Left lung (tissue), 10 donors: ENCODE measurements around the gene OGFOD1. TPM values are rescaled to one million over a fixed set of nuclear protein-coding genes. Genes with fewer than 3 reads are reported as not detected.
"Not testable (repeated sequence)": the region's sequence is repeated elsewhere in the genome, so short reads cannot be mapped to it uniquely, and the experiment has no call there.

Source experiments
- ATAC-seq: fragments of 200-7000 bp; cut with Tn5 transposase; one replicate; pipeline ENCODE4 v1.9.1; 2020; ENCODE audit warnings: moderate library complexity
- DNase-seq, 4 donors: peaks; one replicate each; pipeline ENCODE4 v3.0.0-alpha.2; 2013 to 2020
- H3K27ac ChIP-seq, 2 donors: fragments of 200-600 bp; sonication (generic) in 1 of 2; one replicate each; pipeline versions ENCODE4 v1.5.0 to v1.8.0; 2020 to 2021
- H3K27me3 ChIP-seq, 2 donors: fragments of 200-600 bp; sonication (generic) in 1 of 2; one replicate each; pipeline versions ENCODE4 v1.5.0 to v1.8.0; 2020 to 2021
- H3K36me3 ChIP-seq, 2 donors: fragments of 200-600 bp; sonication (generic) in 1 of 2; one replicate each; pipeline versions ENCODE4 v1.5.0 to v1.8.0; 2020 to 2021
- H3K4me1 ChIP-seq, 2 donors: fragments of 200-600 bp; one replicate each; pipeline ENCODE4 v1.8.0; 2021
- H3K4me3 ChIP-seq, 2 donors: fragments of 200-600 bp; sonication (generic) in 1 of 2; one replicate each; pipeline versions ENCODE4 v1.5.0 to v1.8.0; 2020 to 2021; ENCODE audit warnings: mild to moderate bottlenecking in 1 of 2
- H3K9me3 ChIP-seq, 2 donors: fragments of 200-600 bp; sonication (generic) in 1 of 2; one replicate each; pipeline versions ENCODE4 v1.5.0 to v1.8.0; 2020 to 2021
- CTCF ChIP-seq, 2 donors: fragments of 200-600 bp; sonication (generic) in 1 of 2; IDR thresholded peaks; one replicate each; pipeline versions ENCODE4 v1.5.0 to v1.8.0; 2021; ENCODE audit warnings: antibody characterized with exemption in 2 of 2
- intact Hi-C, 2 donors: fragments of 100-400 bp; cut with DNase I; formaldehyde crosslinking; loops; one replicate each; pipeline versions ENCODE4 v1.11.2 to v1.14.2; 2022
- polyA plus RNA-seq, 6 donors: library from polyadenylated mRNA; unstranded; fragments of 120-200 nt; gene quantifications; one replicate each; pipeline ENCODE4 v1.2.1, GENCODE V29; 2013; ENCODE audit not compliant: insufficient read length in 6 of 6
- total RNA-seq, 2 donors: library from RNA; stranded (reverse); fragmentation: NEBNext Ultra II Directional; extraction: Animal tissue kit (Norgen Biotek cat#: 25700); gene quantifications; one replicate each; pipeline ENCODE4 v1.2.1, GENCODE V29; 2021
- donor health status: DM: no; HTN: yes; CAD: no.
- donor health status: DM: no; HTN: no; CAD: no.

The OGFOD1 gene
- total and polyA plus RNA-seq, 8 donors, result 31.1 to 42.2 (median 35.1) TPM

- no peak overlapping the region for H3K4me3 ChIP-seq
- intact Hi-C loops, result no loop called here
- H3K27ac ChIP-seq, result no peak overlapping the region
- H3K27me3 ChIP-seq, result no peaks in the 10 kb centered on the region
- peaks cover 0 to 44% of the 10 kb centered on the region in 2 donors for H3K36me3 ChIP-seq
- ATAC-seq (no peak), DNase-seq (no peak)
- H3K4me1 ChIP-seq, result no peaks in the 10 kb centered on the region
- no peak for TF ChIP-seq CTCF (IDR thresholded peaks at IDR 0.05)
- no peaks in the 10 kb centered on the region for H3K9me3 ChIP-seq
These were observed 30.2 kb downstream of the OGFOD1 start for GRCh38 chr16:56481468-56482122.

- no peaks in the 10 kb centered on the region for H3K27me3 ChIP-seq
- H3K36me3 ChIP-seq, result peaks cover 0 to 32% of the 10 kb centered on the region in 2 donors
- no peak overlapping the region for H3K4me3 ChIP-seq
- intact Hi-C loops, result no loop called here
- TF ChIP-seq CTCF (IDR thresholded peaks at IDR 0.05), result no peak
- ATAC-seq (no peak), DNase-seq (no peak)
- no peaks in the 10 kb centered on the region for H3K9me3 ChIP-seq
- no peaks in the 10 kb centered on the region for H3K4me1 ChIP-seq
- no peak overlapping the region for H3K27ac ChIP-seq
These were observed 31.4 kb downstream of the OGFOD1 start for GRCh38 chr16:56482683-56483236.

- no peak for DNase-seq
- no peaks in the 10 kb centered on the region for H3K27me3 ChIP-seq
- H3K27ac ChIP-seq, result no peak overlapping the region
- intact Hi-C loops, result no loop called here
- no peak for TF ChIP-seq CTCF (IDR thresholded peaks at IDR 0.05)
- H3K4me3 ChIP-seq, result no peak overlapping the region
- no peaks in the 10 kb centered on the region for H3K9me3 ChIP-seq
- H3K36me3 ChIP-seq, result peaks cover 0 to 26% of the 10 kb centered on the region in 2 donors
- ATAC-seq, result no peak
- no peaks in the 10 kb centered on the region for H3K4me1 ChIP-seq
These were observed 32.0 kb downstream of the OGFOD1 start for GRCh38 chr16:56483394-56483793.

- Histone ChIP-seq H3K4me1 (no peaks in the 10 kb centered on the region), H3K36me3 (peaks cover 0 to 3% of the 10 kb centered on the region in 2 donors), H3K27me3 (no peaks in the 10 kb centered on the region), H3K9me3 (no peaks in the 10 kb centered on the region), H3K4me3 (no peak overlapping the region), H3K27ac (no peak overlapping the region)
- no peak for TF ChIP-seq CTCF (IDR thresholded peaks at IDR 0.05)
- no peak for ATAC-seq
- no peak for DNase-seq
- intact Hi-C loops, result no loop called here
These were observed 36.7 kb downstream of the OGFOD1 start for GRCh38 chr16:56488035-56488434.

GRCh38 chr16:56488868-56489267, 37.5 kb downstream of the OGFOD1 start:
- H3K36me3 ChIP-seq, result not testable (repeated sequence)

More at GRCh38 chr16:56488868-56489267, 37.5 kb downstream of the OGFOD1 start:
- H3K9me3 ChIP-seq, intact Hi-C loops, H3K4me3 ChIP-seq, DNase-seq, H3K27ac ChIP-seq, ATAC-seq, H3K27me3 ChIP-seq, H3K4me1 ChIP-seq: not testable (repeated sequence)
